GM21717 (cell line): ENCODE measurements around the gene IARS2.
"Not testable (repeated sequence)": the region's sequence is repeated elsewhere in the genome, so short reads cannot be mapped to it uniquely, and the experiment has no call there.

Experiments
- ATAC-seq: cut with Tn5 transposase; IDR thresholded peaks from one replicate; pipeline ENCODE4 v1.9.1; 2021; ENCODE audit warnings: mild to moderate bottlenecking, moderate library complexity; ENCODE audit not compliant: unreplicated experiment

Gene IARS2

DNA sequence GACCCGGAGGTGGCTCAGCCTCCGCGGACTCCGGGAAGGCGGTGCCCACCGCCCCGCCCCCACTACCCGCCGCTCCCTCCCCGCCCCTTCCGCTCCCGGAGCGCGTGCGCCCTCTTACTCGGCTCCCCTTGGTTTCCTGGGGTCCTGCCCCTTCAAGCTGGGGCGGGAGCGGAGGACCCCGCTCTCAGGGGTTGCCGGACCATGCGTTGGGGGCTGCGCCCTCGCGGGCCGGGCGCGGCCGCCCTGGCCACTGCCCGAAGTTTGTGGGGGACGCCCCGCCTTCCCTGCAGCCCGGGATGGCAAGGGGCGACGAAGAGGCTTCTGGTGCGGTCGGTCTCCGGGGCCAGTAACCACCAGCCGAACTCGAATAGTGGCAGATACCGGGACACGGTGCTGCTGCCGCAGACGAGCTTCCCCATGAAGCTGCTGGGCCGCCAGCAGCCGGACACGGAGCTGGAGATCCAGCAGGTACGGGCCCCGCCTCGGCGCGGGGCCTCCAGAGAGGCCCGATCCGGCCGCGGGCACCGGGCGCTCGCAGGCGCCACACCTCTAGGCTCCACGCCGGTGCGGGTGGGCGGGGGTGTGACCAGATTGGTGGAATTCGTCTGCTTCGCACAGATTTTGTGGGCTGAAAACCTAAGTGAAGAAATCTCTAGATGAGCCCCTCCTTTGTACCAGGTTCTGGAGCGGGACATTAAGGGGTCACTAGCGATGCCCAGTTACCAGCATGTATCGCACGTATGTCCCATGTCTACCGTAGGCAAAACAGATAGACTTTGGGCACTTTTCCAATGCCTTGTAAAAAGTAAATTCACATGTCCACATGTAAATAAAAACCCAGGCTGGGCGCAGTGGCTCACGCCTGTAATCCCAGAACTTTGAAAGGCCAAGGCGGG is at the start of gene IARS2:
Gene IARS2 (plus strand): TSS at position 117 of the 896 bp plus-strand sequence. CDS start 85 bp downstream, at position 202.
- peak; percentile 44 for ATAC-seq

DNA sequence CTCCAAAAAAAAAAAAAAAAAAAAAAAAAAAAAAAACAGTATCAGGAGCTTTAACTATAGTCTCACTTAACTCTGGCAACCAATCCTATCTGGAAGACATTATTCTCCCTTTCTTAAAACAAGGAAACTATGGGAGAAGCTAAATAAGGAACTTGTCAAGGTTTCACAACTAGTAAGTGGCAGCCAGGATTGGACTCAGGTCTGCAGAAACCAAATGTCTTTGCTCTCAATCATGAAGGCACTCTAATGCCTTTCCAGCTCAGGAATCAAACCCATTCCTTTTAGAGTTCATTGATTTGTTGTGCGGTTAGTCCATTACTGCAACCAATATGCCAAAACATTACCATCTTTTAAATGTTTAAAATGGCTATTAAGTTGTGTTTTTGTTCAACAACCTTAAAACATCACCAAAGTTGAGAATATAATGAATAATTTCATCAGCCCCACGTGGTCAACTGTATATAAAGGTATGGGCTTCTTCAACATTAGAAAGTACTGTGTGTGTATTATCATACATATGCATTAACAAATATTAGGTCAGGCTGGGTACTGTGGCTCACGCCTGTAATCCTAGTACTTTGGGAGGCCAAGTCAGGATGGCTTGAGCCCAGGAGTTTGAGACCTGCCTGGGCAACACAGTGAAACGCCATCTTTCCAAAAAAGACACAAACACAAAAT is 49.1 kb upstream of the IARS2 start:
- ATAC-seq, result no peak

DNA sequence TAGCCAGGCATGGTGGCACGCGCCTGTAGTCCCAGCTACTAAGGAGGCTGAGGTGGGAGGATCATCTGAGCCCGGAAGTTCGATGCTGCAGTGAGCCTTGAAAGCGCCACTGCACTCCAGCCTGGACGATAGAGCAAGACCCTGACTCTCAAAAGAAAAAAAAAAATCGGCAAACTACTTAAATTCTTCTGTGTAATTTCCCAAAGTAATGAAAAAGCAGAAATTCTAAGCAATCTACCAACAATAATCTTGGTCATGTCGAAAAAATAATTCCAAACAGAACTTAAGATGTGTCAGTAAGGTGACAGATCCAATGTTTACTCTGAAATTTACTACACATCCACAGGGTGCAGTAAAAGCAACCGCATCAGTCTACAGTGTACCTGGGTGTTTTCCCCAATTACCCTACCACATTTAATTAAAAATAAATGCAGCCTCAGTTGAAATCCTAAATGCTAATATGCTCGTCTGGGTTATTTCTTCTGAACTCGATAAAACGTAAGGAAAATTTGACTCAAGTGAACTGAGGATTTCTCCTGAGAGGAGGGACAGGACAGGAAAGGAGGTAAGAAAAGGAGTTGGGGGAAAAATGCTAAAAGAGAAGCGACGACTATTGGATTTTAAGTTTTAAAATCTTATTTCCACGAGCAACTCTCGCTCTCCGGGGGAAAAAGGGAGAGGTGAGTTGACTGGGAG is 48.4 kb upstream of the IARS2 start:
- peak; percentile 22 for ATAC-seq

DNA sequence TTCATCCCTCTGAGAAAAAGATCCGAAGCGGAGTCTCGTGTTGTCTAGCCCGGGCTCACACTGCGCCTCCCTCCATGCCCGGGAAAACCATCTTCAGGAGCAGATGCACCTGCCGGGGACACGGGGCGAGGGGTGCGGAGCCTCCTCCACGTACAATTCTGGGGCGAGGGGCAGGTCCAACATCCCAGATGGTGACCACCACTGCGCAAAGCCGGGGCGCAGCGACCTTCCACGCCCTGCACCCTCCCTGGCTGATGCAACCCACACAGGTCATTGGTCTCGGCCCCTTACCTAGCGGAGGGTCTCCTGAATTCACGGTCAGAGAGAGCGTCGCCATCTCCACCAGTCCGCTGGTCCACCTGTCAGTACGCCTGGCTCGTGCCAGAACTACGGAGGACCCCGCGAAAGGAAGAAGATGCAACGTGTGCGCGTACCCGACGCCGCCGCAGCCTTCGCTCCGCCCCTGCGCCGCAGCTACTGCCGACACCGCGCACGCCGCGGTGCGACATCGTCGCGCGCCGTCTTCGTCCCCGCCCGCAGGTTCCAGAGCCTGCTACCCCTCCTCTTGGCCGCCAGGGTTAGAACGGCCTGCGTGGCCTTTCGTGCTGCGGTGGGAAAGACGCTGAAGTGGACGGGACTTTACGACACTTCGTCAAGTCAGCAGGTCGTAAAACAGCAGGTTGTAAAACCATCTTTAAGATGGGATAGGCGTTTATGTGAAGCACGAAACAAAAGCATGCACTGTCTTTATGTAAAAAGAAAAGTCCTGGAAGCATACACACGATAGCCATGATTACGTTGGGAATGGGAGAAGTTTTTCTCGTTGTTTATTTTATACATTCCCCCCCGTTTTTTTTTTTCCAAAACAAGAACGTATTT is 47.6 kb upstream of the IARS2 start, which contains the start of gene EPRS1:
Gene EPRS1 (minus strand): TSS at position 454 of the 879 bp plus-strand sequence. CDS start 117 bp downstream, at position 337.
- ATAC-seq, result peak; percentile 98

DNA sequence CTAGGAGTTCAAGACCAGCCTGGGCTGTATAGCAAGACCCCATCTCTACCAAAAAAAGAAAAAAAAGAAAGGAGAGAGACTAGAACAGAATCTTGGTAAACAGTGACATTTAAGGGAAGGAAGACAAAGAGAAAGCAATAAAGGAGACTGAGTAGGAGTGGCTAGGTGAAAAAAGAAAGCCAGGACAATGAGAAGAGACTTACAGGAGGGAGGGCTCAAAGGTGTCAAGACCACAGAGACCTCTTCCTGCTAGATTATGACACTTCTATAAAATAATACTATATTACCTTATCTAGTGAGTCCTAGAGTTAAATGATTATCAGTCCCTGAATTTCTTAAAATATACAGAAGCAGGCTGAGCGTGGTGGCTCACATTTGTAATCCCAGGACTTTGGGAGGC is 37.6 kb upstream of the IARS2 start:
- ATAC-seq, result no peak

DNA sequence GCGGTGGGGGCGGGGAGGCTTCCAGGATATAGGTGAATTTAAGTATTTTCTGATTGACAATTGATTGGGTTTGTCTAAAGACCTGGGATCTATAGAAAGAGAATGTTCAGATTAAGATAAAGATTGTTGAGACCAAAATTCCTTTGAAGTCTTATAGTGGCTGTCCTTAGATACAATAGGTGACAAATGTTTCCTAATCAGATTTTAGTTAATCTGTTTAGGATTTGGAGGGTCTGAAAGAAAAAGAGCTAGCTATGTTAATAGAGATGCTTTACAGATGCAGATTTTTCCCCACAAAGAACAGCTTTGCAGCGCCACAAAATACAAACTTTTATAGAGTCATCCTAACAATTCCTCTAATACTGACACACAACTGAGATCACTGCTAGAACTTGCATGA is 33.1 kb upstream of the IARS2 start:
- ATAC-seq, result no peak

DNA sequence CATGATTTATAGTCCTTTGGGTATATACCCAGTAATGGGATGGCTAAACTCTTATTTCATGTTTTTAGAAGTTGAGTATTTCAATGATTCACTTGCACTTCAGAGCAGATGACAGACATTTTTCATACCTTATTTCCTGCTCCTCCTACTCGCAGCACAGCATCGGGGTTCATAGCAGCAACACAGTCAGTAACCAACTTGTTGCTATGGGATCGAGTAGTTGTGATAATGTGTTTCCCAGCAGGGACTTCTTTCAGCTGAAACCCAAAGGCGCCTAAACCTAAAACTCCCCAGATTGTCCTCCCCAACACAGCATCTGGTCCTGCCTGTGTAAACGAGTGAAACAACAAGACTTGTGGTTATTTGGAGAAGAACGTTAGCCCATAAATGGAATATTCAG is 31.3 kb upstream of the IARS2 start:
- no peak for ATAC-seq

DNA sequence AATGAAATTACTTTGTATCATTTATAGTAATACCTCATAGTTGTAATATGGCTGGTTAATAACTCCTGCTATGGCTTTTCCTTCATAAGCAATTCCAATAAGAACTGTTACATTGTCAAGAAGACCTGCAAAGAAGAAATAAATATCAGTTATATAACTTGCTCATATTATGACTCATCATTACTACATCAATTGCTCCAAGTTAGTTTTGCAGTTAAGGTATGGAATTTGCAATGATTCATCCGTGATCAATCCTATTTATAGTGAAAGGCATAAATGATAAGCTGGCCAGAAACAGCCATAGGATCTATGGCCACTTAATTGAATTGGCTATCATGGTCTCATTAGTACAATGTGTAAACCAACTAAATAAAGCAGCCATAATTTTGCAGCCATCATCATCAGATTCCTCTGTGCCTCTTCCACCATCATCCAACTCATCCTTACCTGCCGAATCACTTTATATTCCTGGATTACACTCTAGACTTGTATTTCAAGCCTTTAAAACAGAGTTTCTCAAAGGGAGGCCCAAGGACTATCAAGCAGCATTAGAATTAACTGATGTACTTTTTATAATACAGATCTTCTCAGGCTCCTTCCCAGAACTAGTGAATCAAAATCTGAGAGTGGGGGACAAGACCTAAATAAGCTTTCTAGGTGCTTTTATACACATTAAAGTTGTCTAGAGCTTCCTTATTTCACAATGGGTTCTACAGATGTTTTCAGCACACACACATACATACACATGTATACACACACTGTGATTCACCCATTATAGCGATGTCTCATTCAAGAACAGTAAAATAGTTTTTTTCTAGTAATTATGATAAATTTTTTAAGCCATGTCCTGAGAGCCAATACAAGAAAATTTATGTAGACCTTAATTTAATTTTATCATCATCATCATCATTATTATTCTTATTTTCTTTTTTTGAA is 26.4 kb upstream of the IARS2 start:
- ATAC-seq, result no peak

DNA sequence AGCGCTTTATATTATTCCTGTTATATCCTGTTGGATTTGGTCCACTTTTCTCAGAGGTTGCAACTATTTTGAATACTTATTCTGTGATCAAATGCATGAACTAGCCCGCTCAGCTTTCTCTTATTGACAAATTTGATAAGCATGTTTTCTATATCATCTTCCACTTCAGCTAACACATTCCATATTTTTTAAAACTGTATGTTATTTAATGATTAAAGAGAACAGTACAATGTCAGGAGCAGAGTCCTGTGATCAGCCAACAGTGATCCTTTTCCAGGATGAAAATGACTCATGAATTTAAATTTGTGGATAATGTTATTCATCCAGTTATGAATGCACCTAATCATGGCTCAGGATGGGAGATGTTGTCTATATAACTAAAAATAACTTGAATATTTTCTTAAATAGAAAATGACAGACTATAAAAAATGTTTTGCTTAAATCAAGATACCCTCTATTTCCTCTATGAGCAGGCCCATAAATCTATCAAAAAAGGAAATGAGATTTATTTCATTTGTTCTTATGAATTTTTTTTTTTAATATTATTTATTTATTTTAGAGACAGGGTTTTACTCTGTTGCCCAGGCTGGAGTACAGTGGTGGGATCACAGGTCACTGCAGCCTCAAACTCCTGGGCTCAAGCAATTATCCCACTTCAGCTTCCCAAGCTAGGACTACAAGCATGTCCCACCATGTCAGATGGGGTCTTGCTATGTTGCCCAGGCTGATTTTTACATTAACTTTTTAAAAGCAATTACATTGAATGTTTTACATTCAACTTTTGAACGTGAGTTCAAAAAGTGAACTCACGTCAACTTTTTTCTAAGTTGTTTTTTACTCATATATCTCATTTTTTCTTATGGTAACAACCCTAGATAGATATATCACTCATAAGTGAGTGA is 16.8 kb upstream of the IARS2 start:
- no peak for ATAC-seq

DNA sequence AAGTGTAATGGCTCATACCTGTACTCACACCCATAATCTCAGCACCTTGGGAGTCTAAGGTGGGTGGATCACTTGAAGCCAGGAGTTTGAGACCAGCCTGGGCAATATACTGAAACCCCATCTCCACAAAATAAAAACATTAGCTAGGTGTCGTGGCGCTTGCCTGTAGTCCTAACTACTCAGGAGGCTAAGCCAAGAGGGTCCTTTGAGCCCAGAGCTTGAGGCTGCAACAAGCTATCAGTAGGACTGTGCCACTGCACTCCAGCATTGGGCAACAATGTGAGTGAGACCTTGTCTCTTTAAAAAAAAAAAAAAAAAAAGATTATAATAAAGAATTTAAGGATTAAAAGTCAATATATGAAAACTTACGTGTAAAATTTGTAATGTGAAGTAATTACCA is 16.0 kb upstream of the IARS2 start:
- ATAC-seq, result no peak

DNA sequence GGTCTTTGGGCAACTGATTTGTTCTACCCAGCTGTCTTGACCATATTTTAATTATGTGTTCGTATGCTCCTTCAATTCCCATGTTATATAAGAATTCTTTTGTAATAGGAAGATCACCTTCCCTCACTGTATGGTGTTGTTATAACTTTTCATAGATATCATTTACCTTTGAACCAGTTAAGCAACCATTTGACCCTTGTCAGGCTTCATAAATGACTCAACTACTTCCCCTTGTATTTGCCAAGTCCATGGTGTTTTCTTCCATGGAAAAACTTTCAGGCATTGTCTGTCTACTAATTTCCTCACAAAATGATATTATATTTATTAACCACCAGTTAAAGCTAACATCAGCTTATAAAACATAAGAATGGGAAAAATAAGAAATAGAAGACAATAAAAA is 9.5 kb upstream of the IARS2 start:
- no peak for ATAC-seq

DNA sequence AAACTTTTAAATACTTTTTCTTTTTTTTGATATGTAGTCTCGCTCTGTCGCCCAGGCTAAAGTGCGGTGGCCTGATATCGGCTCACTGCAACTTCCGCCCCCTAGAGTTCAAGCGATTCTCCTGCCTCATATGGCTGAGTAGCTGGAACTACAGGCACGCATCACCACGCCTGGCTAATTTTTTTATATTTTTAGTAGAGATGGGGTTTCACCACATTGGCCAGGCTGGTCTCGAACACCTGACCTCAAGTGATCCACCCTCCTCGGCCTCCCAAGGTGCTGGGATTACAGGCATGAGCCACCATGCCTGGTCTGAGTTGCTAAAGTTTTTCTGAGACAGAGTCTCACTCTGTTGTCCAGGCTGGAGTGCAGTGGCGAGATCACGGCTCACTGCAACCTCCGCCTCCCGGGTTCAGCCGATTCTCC is 7.7 kb upstream of the IARS2 start:
- peak; percentile 46 for ATAC-seq

DNA sequence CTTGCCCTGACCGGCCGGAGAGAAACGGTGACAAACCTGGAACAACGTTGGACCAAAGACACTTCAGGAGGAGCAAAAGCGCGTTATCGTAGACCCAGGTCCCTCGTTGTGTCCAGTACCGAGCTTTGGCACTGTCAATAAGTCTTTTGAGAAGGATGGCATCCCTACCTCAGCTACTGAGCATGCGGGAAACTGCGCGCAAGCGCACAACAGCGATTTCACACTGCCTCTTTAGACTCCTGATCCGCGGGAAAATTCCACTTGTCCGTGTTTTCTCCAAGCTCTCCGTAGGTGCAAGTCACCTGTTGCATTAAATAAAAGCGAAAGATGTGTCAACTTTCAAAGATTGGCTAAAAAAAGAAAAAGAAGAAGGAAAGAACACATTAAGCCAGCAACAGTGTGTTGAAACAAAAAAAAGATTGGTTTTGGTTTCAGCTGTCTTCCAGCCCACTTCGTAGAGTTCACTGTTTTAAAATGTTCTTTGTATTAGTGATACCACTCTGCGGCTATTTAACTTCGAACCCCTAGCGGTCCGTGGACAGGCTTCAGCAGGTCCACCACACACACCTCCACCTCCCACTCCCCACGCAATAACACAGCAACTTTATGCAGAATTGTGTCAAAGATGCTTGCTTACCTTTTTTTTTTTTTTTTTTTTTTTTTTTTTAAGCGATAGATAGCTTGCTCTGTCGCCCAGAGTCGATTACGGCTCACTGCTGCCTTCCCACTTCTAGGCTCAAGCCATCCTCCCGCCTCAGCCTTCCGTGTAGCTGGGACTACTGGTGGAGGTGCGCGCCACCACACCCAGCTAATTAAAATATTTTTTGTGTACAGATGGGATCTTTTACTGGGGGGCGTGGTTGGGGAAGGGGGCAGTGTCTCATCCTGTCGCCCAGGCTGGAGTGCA is 4.0 kb upstream of the IARS2 start, which contains the start of gene BPNT1:
Gene BPNT1 (minus strand): TSS at position 139 of the 907 bp plus-strand sequence. CDS start 9,942 bp downstream, outside the sequence.
- peak; percentile 70 for ATAC-seq

DNA sequence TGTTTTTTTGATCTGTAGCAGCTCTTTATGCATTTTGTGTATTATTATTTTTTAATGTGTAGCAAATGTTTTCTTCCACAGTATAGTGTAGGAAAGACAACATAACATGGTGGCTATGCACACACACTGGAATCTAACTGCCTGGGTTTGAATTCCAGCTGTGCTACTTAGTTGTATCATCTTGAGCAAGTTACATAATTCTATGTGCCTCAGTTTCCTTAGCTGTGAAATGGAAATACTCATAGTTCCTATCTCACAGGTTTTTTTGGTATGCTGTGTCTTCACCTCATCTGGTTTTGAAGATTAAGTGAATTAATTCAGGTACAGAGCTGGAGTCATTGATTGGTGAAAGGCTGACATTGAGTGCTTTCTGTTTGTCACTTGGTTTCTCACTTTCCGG is 1.2 kb upstream of the IARS2 start:
- no peak for ATAC-seq

DNA sequence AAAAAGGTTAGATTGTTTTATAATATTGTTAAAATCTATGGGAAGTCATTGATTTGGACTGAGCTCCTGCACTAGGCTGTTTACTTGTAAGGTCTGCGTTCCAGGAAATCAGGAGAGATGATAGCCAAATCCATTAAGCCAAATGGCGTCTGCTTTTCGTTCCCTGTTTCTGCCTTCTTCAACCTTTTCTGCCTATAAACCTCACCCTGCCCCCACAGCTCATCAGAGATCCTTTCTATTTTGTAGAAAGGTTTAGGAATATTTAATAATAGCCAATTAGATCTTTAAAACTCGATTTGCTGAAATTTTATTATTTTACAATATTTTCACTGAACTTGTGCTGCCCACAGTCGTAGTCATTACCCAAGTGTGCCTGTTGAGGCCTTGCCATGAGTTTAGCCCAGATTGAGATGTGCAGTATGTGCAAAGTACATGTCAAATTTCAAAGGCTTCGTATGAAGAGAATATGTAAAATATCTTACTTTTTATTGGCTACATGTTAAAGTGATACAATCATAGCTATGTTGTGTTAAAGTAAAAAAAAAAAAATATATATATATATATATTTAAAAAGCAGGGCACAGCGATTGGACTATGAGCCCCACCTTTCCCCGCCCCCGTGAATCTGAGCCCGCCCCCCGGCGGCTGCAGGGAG is 444 bp upstream of the IARS2 start:
- peak; percentile 2 for ATAC-seq

DNA sequence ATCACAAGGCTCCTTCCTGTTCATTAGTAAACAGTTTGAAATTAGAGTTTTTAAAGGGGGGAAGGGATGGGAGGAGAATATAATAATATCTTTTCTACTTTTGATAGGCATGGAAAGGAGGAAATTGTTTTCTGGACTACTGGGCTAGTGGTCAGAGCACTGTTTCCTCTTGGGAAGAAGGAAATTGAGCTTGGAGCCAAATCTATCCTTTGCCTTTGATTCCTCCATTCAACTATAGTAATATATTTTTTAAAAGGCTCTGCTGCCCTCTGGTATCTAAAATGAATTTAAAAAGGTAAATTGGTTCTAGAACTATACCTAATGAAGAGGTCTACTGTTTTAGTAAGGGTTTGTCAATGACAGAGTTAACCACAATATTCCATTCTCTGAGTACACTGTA is 5.9 kb downstream of the IARS2 start:
- ATAC-seq, result no peak

DNA sequence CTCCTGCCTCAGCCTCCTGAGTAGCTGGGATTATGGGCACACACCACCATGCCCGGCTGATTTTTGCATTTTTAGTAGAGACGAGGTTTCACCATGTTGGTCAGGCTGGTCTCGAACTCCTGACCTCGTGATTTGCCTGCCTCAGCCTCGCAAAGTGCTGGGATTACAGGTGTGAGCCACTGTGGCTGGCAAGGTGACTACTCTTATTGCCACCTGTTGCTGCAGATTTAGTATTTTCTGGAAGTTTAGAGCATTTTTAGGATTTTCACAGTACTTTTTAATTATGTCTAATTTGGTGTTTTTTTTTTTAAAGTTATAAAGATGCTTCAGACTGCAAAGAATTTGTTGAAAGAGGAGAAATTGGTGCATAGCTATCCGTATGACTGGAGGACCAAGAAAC is 16.5 kb downstream of the IARS2 start:
- ATAC-seq, result not testable (repeated sequence)
